Smooth muscle cell (in vitro differentiated cells): ENCODE measurements around the gene SWAP70. TPM values are rescaled to one million over a fixed set of nuclear protein-coding genes. Genes with fewer than 3 reads are reported as not detected.

Source experiments
- DNase-seq: peaks from one replicate; lab custom pipeline; 2025; ENCODE audit not compliant: unreplicated experiment; lab: John Stamatoyannopoulos, UW
- H2AFZ ChIP-seq: fragments of 200-600 bp; sonication (generic); 2 replicates; pipeline ENCODE4 v1.6.0; 2016; ENCODE audit warnings: antibody characterized with exemption, low read depth, mild to moderate bottlenecking
- H3F3A ChIP-seq: fragments of 200-600 bp; sonication (generic); 2 replicates; pipeline ENCODE4 v1.6.0; 2017; ENCODE audit warnings: antibody characterized with exemption, low read depth
- H3K27ac ChIP-seq: fragments of 200-600 bp; sonication (generic); 2 replicates; pipeline ENCODE4 v1.5.1; 2016; ENCODE audit warnings: low read depth, mild to moderate bottlenecking
- H3K27me3 ChIP-seq: fragments of 200-600 bp; sonication (generic); 2 replicates; pipeline ENCODE4 v1.6.1; 2016; ENCODE audit warnings: low read depth, mild to moderate bottlenecking
- H3K36me3 ChIP-seq: fragments of 200-600 bp; sonication (generic); 2 replicates; pipeline ENCODE4 v1.5.1; 2016; ENCODE audit warnings: low read depth
- H3K4me1 ChIP-seq: fragments of 200-600 bp; sonication (generic); 2 replicates; pipeline ENCODE4 v1.5.1; 2016; ENCODE audit warnings: low read depth
- H3K4me2 ChIP-seq: fragments of 200-600 bp; sonication (generic); 2 replicates; pipeline ENCODE4 v1.6.0; 2016; ENCODE audit warnings: mild to moderate bottlenecking
- H3K4me3 ChIP-seq: fragments of 200-600 bp; sonication (generic); 2 replicates; pipeline ENCODE4 v1.5.1; 2016; ENCODE audit warnings: mild to moderate bottlenecking
- H3K79me2 ChIP-seq: fragments of 200-600 bp; sonication (generic); 2 replicates; pipeline ENCODE4 v1.6.0; 2016; ENCODE audit warnings: low read depth, mild to moderate bottlenecking
- H3K9ac ChIP-seq: fragments of 200-600 bp; sonication (generic); 2 replicates; pipeline ENCODE4 v1.6.0; 2016; ENCODE audit warnings: low read depth
- H3K9me3 ChIP-seq: fragments of 200-600 bp; sonication (generic); replicated peaks from 2 replicates; pipeline ENCODE4 v1.5.1; 2016; ENCODE audit warnings: low read depth
- H4K20me1 ChIP-seq: fragments of 200-600 bp; sonication (generic); 2 replicates; pipeline ENCODE4 v1.6.0; 2016; ENCODE audit warnings: low read depth
- CTCF ChIP-seq: fragments of 200-600 bp; sonication (generic); IDR thresholded peaks from 2 replicates; pipeline ENCODE4 v1.5.1; 2017; ENCODE audit warnings: borderline replicate concordance, mild to moderate bottlenecking, antibody characterized with exemption; ENCODE audit not compliant: insufficient read depth, poor library complexity, severe bottlenecking
- WGBS: methylation state at CpG from one replicate; pipeline ENCODE4 v1.1.7; 2016; ENCODE audit warnings: low lambda C conversion rate; 5-methylcytosine and 5-hydroxymethylcytosine counted together
- polyA plus RNA-seq: library from polyadenylated mRNA; unstranded; fragments of >200 nt; fragmentation: Nextera tagmentation; extraction: Ambion mirVana; gene quantifications from 2 replicates; pipeline ENCODE4 v1.2.1, GENCODE V29; 2016
- total RNA-seq: library from RNA; depleted of rRNA; stranded (reverse); fragments of >200 nt; gene quantifications from 2 replicates; pipeline ENCODE4 v1.2.3, GENCODE V29; 2014

The SWAP70 gene
- total and polyA plus RNA-seq, 2 experiments from 2014 or later, result 15.4 to 17.8 TPM

GRCh38 chr11:9776203-9776602 is 112.3 kb downstream of the SWAP70 start:
- Histone ChIP-seq H3K4me3 (no peak overlapping the region), H3K4me2 (no peak overlapping the region), H3K4me1 (peaks cover 14% of the 10 kb centered on the region), H2AFZ (no peak overlapping the region), H3F3A (peaks cover 5% of the 10 kb centered on the region), H3K9ac (no peak overlapping the region), H3K27me3 (no peaks in the 10 kb centered on the region), H3K9me3 (no peaks in the 10 kb centered on the region), H3K27ac (no peak overlapping the region), H3K36me3 (peaks cover 9% of the 10 kb centered on the region), H4K20me1 (no peaks in the 10 kb centered on the region), H3K79me2 (no peaks in the 10 kb centered on the region)
- 90% methylated on average over 1 of the region's 1 CpG for WGBS
- no peak for DNase-seq
- no peak for TF ChIP-seq CTCF

- Histone ChIP-seq H3K4me1 (peaks cover 14% of the 10 kb centered on the region), H3K9me3 (no peaks in the 10 kb centered on the region), H3K36me3 (peaks cover 9% of the 10 kb centered on the region), H3K27me3 (no peaks in the 10 kb centered on the region), H3K4me2 (no peak overlapping the region), H3F3A (peaks cover 5% of the 10 kb centered on the region), H4K20me1 (no peaks in the 10 kb centered on the region), H3K9ac (no peak overlapping the region), H3K4me3 (no peak overlapping the region), H2AFZ (no peak overlapping the region), H3K27ac (no peak overlapping the region), H3K79me2 (no peaks in the 10 kb centered on the region)
- TF ChIP-seq CTCF, result no peak
- DNase-seq, result no peak
- WGBS, result 47% methylated on average over 2 of the region's 2 CpGs
Measured at GRCh38 chr11:9777066-9777465, 113.2 kb downstream of the SWAP70 start.

GRCh38 chr11:9777525-9777924 is 113.6 kb downstream of the SWAP70 start:
- Histone ChIP-seq H2AFZ (no peak overlapping the region), H3K4me2 (no peak overlapping the region), H3K79me2 (no peaks in the 10 kb centered on the region), H3K27ac (no peak overlapping the region), H3K9ac (no peak overlapping the region), H3K4me3 (no peak overlapping the region), H3K27me3 (no peaks in the 10 kb centered on the region), H3F3A (peaks cover 5% of the 10 kb centered on the region), H3K36me3 (peaks cover 9% of the 10 kb centered on the region), H3K9me3 (no peaks in the 10 kb centered on the region), H3K4me1 (peaks cover 14% of the 10 kb centered on the region), H4K20me1 (no peaks in the 10 kb centered on the region)
- TF ChIP-seq CTCF, result no peak
- WGBS, result 45% methylated on average over 5 of the region's 5 CpGs
- DNase-seq, result no peak

GRCh38 chr11:9780929-9781328 is 117.1 kb downstream of the SWAP70 start:
- 96% methylated on average over 4 of the region's 4 CpGs for WGBS
- Histone ChIP-seq H3K4me1 (peaks cover 5% of the 10 kb centered on the region), H3K36me3 (peaks cover 9% of the 10 kb centered on the region), H3K9me3 (no peaks in the 10 kb centered on the region), H3K4me3 (no peak overlapping the region), H3F3A (peaks cover 11% of the 10 kb centered on the region), H3K27me3 (no peaks in the 10 kb centered on the region), H2AFZ (no peak overlapping the region), H3K27ac (no peak overlapping the region), H3K9ac (no peak overlapping the region), H3K79me2 (no peaks in the 10 kb centered on the region), H3K4me2 (no peak overlapping the region), H4K20me1 (no peaks in the 10 kb centered on the region)
- no peak for DNase-seq
- TF ChIP-seq CTCF, result no peak
